Limb (tissue), 2 donors: Measurements from ENCODE around the gene TTF2.
"Not testable (repeated sequence)": the region's sequence is repeated elsewhere in the genome, so short reads cannot be mapped to it uniquely, and the experiment has no call there.

Experiments
- DNase-seq, 2 donors: peaks; one replicate each; pipeline ENCODE4 v3.0.0-alpha.2; 2016; ENCODE audit errors: extremely low spot score in 2 of 2

The TTF2 gene

GRCh38 chr1:117092594-117092993 lies 32.5 kb downstream of the TTF2 start:
- DNase-seq, result no peak

- DNase-seq, result peak; percentile 44 to 64
These were observed 33.0 kb downstream of the TTF2 start for GRCh38 chr1:117093091-117093534.

GRCh38 chr1:117093870-117094621 lies 33.9 kb downstream of the TTF2 start:
- DNase-seq, result no peak

- no peak for DNase-seq
These were observed 34.9 kb downstream of the TTF2 start for GRCh38 chr1:117094841-117095604.

- no peak for DNase-seq
These were observed 36.9 kb downstream of the TTF2 start for GRCh38 chr1:117096951-117097408.

GRCh38 chr1:117097443-117097842 lies 37.3 kb downstream of the TTF2 start:
- DNase-seq, result no peak

- no peak for DNase-seq
These were observed 38.3 kb downstream of the TTF2 start for GRCh38 chr1:117098287-117098890.

GRCh38 chr1:117101334-117101733 lies 41.2 kb downstream of the TTF2 start:
- no peak for DNase-seq

- not testable (repeated sequence) for DNase-seq
These were observed 41.7 kb downstream of the TTF2 start for GRCh38 chr1:117101858-117102257.

- DNase-seq, result no peak
These were observed 44.9 kb downstream of the TTF2 start for GRCh38 chr1:117104986-117105385.

- no peak for DNase-seq
These were observed 45.6 kb downstream of the TTF2 start for GRCh38 chr1:117105722-117106121.

- DNase-seq, result no peak
These were observed 46.4 kb downstream of the TTF2 start for GRCh38 chr1:117106478-117106877.

- no peak for DNase-seq
These were observed 47.2 kb downstream of the TTF2 start for GRCh38 chr1:117107364-117107763.

GRCh38 chr1:117110774-117111173 lies 50.6 kb downstream of the TTF2 start:
- no peak for DNase-seq

- DNase-seq, result no peak
These were observed 52.1 kb downstream of the TTF2 start for GRCh38 chr1:117112047-117112717.

- no peak for DNase-seq
These were observed 53.1 kb downstream of the TTF2 start for GRCh38 chr1:117113199-117113598.

GRCh38 chr1:117114877-117115276 lies 54.8 kb downstream of the TTF2 start:
- DNase-seq, result no peak

- DNase-seq, result no peak
These were observed 56.1 kb downstream of the TTF2 start for GRCh38 chr1:117116090-117116783.

GRCh38 chr1:117116784-117117130 lies 56.6 kb downstream of the TTF2 start:
- no peak for DNase-seq

GRCh38 chr1:117117697-117118096 lies 57.6 kb downstream of the TTF2 start:
- DNase-seq, result no peak

GRCh38 chr1:117118137-117118536 lies 58.0 kb downstream of the TTF2 start:
- DNase-seq, result no peak
